Embryonic facial prominence (tissue), 1 donor: Measurements from ENCODE around the gene ARHGAP19.

Source experiments
- DNase-seq: peaks from one replicate; pipeline ENCODE4 v3.0.0-alpha.2; 2016; ENCODE audit errors: extremely low spot score

ARHGAP19 gene

GRCh38 chr10:97196223-97197029 lies 96.0 kb downstream of the ARHGAP19 start:
- DNase-seq, result peak; percentile 49

- no peak for DNase-seq
These were observed 96.7 kb downstream of the ARHGAP19 start for GRCh38 chr10:97195706-97196222.

- no peak for DNase-seq
These were observed 99.4 kb downstream of the ARHGAP19 start for GRCh38 chr10:97192952-97193435.

GRCh38 chr10:97190450-97190849 lies 102.0 kb downstream of the ARHGAP19 start:
- DNase-seq, result no peak

- DNase-seq, result no peak
These were observed 104.2 kb downstream of the ARHGAP19 start for GRCh38 chr10:97188261-97188711.

GRCh38 chr10:97186911-97187310 lies 105.5 kb downstream of the ARHGAP19 start:
- DNase-seq, result no peak

GRCh38 chr10:97185326-97186058 lies 106.9 kb downstream of the ARHGAP19 start, which contains the start of gene SLIT1:
TSS of gene SLIT1 (minus strand) at chr10:97185959. CDS start at chr10:97185674, 285 bp downstream.
- DNase-seq, result no peak

- DNase-seq, result no peak
These were observed 107.5 kb downstream of the ARHGAP19 start for GRCh38 chr10:97184971-97185325.

- no peak for DNase-seq
These were observed 109.1 kb downstream of the ARHGAP19 start for GRCh38 chr10:97183314-97183713.

- no peak for DNase-seq
These were observed 110.0 kb downstream of the ARHGAP19 start for GRCh38 chr10:97182288-97182990.

- no peak for DNase-seq
These were observed 111.5 kb downstream of the ARHGAP19 start for GRCh38 chr10:97180986-97181385.

- no peak for DNase-seq
These were observed 112.1 kb downstream of the ARHGAP19 start for GRCh38 chr10:97180363-97180755.

GRCh38 chr10:97179731-97180362 lies 112.6 kb downstream of the ARHGAP19 start:
- peak; percentile 29 for DNase-seq

- no peak for DNase-seq
These were observed 113.1 kb downstream of the ARHGAP19 start for GRCh38 chr10:97179311-97179710.

- no peak for DNase-seq
These were observed 114.4 kb downstream of the ARHGAP19 start for GRCh38 chr10:97178074-97178473.

- no peak for DNase-seq
These were observed 116.2 kb downstream of the ARHGAP19 start for GRCh38 chr10:97176226-97176625.

GRCh38 chr10:97175586-97175985 lies 116.9 kb downstream of the ARHGAP19 start:
- DNase-seq, result no peak

- no peak for DNase-seq
These were observed 117.5 kb downstream of the ARHGAP19 start for GRCh38 chr10:97174941-97175340.

GRCh38 chr10:97174276-97174775 lies 118.1 kb downstream of the ARHGAP19 start:
- DNase-seq, result no peak

- DNase-seq, result no peak
These were observed 119.4 kb downstream of the ARHGAP19 start for GRCh38 chr10:97173036-97173435.
